Mesangial cell (primary cell): ENCODE data around the gene CHST1. TPM values are rescaled to one million over a fixed set of nuclear protein-coding genes. Genes with fewer than 3 reads are reported as not detected.

Source experiments
- total RNA-seq: library from RNA; depleted of rRNA; stranded (reverse); fragments of >200 nt; gene quantifications from 2 replicates; pipeline ENCODE4 v1.2.3, GENCODE V29; 2015

CHST1 gene
- 0.33 and 0.63 TPM in 2 replicates for total RNA-seq

GRCh38 chr11:45665206-45665932 is at the start of gene CHST1:
Gene CHST1, minus strand, starts transcription at chr11:45665622. Its CDS starts 14,699 bp downstream, at chr11:45650923.

Other genes starting within 250 kb of the CHST1 start
- gene SLC35C1, start 139.5 kb upstream of the CHST1 start, total RNA-seq: 23.5 and 28.2 TPM in 2 replicates
- gene CRY2, start 181.9 kb upstream of the CHST1 start, total RNA-seq: 5.7 and 14.2 TPM in 2 replicates
- gene MAPK8IP1, start 220.0 kb upstream of the CHST1 start, total RNA-seq: 11.3 and 13.9 TPM in 2 replicates
- gene FREY1, start 241.6 kb upstream of the CHST1 start, total RNA-seq: 2.7 TPM in 1 of 2 replicates, not detected in the other